Measurements from ENCODE around the gene SPTSSA.
A peak's percentile ranks its signal among the peaks of the same experiment; 100 is the strongest.

GRCh38 chr14:34496007-34496678, 34.1 kb upstream of the SPTSSA start:
- TF ChIP-seq, protein P1, sequence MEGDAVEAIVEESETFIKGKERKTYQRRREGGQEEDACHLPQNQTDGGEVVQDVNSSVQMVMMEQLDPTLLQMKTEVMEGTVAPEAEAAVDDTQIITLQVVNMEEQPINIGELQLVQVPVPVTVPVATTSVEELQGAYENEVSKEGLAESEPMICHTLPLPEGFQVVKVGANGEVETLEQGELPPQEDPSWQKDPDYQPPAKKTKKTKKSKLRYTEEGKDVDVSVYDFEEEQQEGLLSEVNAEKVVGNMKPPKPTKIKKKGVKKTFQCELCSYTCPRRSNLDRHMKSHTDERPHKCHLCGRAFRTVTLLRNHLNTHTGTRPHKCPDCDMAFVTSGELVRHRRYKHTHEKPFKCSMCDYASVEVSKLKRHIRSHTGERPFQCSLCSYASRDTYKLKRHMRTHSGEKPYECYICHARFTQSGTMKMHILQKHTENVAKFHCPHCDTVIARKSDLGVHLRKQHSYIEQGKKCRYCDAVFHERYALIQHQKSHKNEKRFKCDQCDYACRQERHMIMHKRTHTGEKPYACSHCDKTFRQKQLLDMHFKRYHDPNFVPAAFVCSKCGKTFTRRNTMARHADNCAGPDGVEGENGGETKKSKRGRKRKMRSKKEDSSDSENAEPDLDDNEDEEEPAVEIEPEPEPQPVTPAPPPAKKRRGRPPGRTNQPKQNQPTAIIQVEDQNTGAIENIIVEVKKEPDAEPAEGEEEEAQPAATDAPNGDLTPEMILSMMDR (IDR thresholded peaks at IDR 0.05), result no peak
- TF ChIP-seq POLR2A (IDR thresholded peaks at IDR 0.05) (no peak), POLR2AphosphoS5 (IDR thresholded peaks at IDR 0.05) (peak in 1 of 4 donors; percentile 18), EP300 (IDR thresholded peaks at IDR 0.05) (no peak)

Data from sigmoid colon (tissue), 4 donors.